ENCODE results near the gene NRL. TPM values are rescaled to one million over a fixed set of nuclear protein-coding genes. Genes with fewer than 3 reads are reported as not detected.

NRL gene
- total and polyA plus RNA-seq, 9 of the 15 experiments (the other 6 are each of a cell fraction or from before 2014, with no cell fraction given), result 0.07 to 2.7 (median 1.4) TPM; not detected in 1

DNA sequence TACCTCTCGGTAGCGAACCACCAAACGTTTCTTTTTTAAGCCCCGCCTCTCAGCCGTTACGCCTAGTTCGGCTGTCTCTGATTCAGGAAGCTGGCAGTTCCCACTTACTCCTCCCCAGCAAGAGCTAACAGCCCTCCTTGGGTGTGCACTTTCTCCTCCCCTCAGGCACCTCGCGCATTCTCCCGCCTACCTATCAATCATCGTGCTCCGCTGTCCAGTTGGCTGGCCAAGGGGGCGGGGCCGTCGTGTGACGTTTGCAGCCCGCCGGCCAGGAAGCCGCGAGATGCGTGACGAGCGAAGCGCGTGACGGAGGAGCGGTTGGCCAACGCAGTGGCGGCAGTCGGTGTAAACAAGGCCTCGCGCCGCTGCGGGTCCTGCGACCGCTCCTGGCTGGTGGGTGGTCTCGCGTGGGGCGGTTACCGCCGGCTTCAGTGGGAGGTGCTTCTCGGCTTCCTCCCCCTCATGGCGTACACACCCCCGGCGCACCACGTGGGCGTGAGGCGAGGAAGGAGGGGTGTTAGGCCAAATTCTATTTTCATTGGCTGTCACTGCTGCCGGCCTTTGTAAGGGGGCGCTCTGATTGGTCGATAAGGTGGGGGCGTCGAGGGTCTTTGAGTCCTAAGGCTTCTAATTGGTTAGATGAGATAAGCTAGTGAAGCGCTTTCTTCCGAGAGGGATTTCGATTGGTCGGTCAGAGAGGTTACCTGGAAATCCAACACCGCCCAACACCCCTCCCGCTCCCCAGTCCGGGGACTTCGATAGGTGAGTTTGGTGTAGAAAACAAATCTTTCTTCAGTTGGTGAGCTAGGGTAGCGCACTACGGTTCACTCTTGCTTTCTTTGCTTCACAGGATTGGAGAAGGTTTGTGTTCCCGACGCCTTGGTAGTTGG is at the start of gene NRL, which contains the start of gene DCAF11 (continued):
- TF ChIP-seq RBM15 (IDR thresholded peaks at IDR 0.05; ENCODE audit: insufficient read depth, low read length) (no peak), ZBTB7A (IDR thresholded peaks at IDR 0.05; ENCODE audit: borderline replicate concordance, control insufficient read depth, low read depth, low read length) (peak; percentile 94), TEAD2 (tag; IDR thresholded peaks at IDR 0.05) (no peak), ZNF586 (CRISPR knock-in tag; conservative IDR thresholded peaks at IDR 0.05) (no peak), ILK (tag; IDR thresholded peaks at IDR 0.05; ENCODE audit: borderline replicate concordance, low read depth) (no peak), RERE (CRISPR knock-in tag; IDR thresholded peaks at IDR 0.05; ENCODE audit: borderline replicate concordance) (no peak), ETS2 (tag; IDR thresholded peaks at IDR 0.05; ENCODE audit: borderline replicate concordance, poor library complexity, severe bottlenecking) (no peak)
- TF ChIP-seq, protein P1, sequence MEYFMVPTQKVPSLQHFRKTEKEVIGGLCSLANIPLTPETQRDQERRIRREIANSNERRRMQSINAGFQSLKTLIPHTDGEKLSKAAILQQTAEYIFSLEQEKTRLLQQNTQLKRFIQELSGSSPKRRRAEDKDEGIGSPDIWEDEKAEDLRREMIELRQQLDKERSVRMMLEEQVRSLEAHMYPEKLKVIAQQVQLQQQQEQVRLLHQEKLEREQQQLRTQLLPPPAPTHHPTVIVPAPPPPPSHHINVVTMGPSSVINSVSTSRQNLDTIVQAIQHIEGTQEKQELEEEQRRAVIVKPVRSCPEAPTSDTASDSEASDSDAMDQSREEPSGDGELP (CRISPR knock-in tag; IDR thresholded peaks at IDR 0.05; ENCODE audit: borderline replicate concordance), result peak; percentile 66; the same call in 1 of the 2 replicates
- TF ChIP-seq, protein P2, sequence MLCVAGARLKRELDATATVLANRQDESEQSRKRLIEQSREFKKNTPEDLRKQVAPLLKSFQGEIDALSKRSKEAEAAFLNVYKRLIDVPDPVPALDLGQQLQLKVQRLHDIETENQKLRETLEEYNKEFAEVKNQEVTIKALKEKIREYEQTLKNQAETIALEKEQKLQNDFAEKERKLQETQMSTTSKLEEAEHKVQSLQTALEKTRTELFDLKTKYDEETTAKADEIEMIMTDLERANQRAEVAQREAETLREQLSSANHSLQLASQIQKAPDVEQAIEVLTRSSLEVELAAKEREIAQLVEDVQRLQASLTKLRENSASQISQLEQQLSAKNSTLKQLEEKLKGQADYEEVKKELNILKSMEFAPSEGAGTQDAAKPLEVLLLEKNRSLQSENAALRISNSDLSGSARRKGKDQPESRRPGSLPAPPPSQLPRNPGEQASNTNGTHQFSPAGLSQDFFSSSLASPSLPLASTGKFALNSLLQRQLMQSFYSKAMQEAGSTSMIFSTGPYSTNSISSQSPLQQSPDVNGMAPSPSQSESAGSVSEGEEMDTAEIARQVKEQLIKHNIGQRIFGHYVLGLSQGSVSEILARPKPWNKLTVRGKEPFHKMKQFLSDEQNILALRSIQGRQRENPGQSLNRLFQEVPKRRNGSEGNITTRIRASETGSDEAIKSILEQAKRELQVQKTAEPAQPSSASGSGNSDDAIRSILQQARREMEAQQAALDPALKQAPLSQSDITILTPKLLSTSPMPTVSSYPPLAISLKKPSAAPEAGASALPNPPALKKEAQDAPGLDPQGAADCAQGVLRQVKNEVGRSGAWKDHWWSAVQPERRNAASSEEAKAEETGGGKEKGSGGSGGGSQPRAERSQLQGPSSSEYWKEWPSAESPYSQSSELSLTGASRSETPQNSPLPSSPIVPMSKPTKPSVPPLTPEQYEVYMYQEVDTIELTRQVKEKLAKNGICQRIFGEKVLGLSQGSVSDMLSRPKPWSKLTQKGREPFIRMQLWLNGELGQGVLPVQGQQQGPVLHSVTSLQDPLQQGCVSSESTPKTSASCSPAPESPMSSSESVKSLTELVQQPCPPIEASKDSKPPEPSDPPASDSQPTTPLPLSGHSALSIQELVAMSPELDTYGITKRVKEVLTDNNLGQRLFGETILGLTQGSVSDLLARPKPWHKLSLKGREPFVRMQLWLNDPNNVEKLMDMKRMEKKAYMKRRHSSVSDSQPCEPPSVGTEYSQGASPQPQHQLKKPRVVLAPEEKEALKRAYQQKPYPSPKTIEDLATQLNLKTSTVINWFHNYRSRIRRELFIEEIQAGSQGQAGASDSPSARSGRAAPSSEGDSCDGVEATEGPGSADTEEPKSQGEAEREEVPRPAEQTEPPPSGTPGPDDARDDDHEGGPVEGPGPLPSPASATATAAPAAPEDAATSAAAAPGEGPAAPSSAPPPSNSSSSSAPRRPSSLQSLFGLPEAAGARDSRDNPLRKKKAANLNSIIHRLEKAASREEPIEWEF (CRISPR knock-in tag; IDR thresholded peaks at IDR 0.05), result no peak
